Type B pancreatic cell (in vitro differentiated cells): ENCODE results near the gene SST. TPM values are rescaled to one million over a fixed set of nuclear protein-coding genes. Genes with fewer than 3 reads are reported as not detected.

Source experiments
- DNase-seq: peaks from one replicate; pipeline ENCODE4 v3.0.0; 2021; ENCODE audit warnings: mixed read lengths; ENCODE audit not compliant: unreplicated experiment; ENCODE audit errors: extremely low spot score
- H3K27ac Mint-ChIP-seq: 2 replicates; pipeline ENCODE4 v1.8.0; 2021; ENCODE audit warnings: mild to moderate bottlenecking, mixed read lengths
- H3K27me3 Mint-ChIP-seq: 2 replicates; pipeline ENCODE4 v1.8.0; 2021; ENCODE audit warnings: mixed read lengths
- H3K36me3 Mint-ChIP-seq: 2 replicates; pipeline ENCODE4 v1.8.0; 2021; ENCODE audit warnings: mixed read lengths
- H3K4me1 Mint-ChIP-seq: one replicate; pipeline ENCODE4 v1.8.0; 2021; ENCODE audit warnings: mixed read lengths; ENCODE audit not compliant: unreplicated experiment
- H3K4me3 Mint-ChIP-seq: 2 replicates; pipeline ENCODE4 v1.8.0; 2021; ENCODE audit warnings: mild to moderate bottlenecking, mixed read lengths
- H3K9me3 Mint-ChIP-seq: 2 replicates; pipeline ENCODE4 v1.8.0; 2021; ENCODE audit warnings: mixed read lengths
- total RNA-seq: library from RNA; stranded (reverse); gene quantifications from 2 replicates; pipeline ENCODE4 v1.2.1, GENCODE V29; 2021; ENCODE audit warnings: low replicate concordance
- TF ChIP-seq, protein P1 (sequence below): fragments of 200-600 bp; sonication (generic); conservative IDR thresholded peaks from 2 replicates; pipeline ENCODE4 v1.5.0; 2021; ENCODE audit warnings: antibody characterized with exemption, mild to moderate bottlenecking

The SST gene
- total RNA-seq, 1 donor from 2014 or later, result 667 TPM

- TF ChIP-seq, protein P1, sequence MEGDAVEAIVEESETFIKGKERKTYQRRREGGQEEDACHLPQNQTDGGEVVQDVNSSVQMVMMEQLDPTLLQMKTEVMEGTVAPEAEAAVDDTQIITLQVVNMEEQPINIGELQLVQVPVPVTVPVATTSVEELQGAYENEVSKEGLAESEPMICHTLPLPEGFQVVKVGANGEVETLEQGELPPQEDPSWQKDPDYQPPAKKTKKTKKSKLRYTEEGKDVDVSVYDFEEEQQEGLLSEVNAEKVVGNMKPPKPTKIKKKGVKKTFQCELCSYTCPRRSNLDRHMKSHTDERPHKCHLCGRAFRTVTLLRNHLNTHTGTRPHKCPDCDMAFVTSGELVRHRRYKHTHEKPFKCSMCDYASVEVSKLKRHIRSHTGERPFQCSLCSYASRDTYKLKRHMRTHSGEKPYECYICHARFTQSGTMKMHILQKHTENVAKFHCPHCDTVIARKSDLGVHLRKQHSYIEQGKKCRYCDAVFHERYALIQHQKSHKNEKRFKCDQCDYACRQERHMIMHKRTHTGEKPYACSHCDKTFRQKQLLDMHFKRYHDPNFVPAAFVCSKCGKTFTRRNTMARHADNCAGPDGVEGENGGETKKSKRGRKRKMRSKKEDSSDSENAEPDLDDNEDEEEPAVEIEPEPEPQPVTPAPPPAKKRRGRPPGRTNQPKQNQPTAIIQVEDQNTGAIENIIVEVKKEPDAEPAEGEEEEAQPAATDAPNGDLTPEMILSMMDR, result no peak
- Mint-ChIP-seq H3K4me1 (no peaks in the 10 kb centered on the region), H3K36me3 (no peaks in the 10 kb centered on the region), H3K9me3 (peaks cover 3% of the 10 kb centered on the region), H3K4me3 (no peak overlapping the region), H3K27me3 (peaks cover 30% of the 10 kb centered on the region), H3K27ac (no peak overlapping the region)
- DNase-seq, result no peak
Observed at GRCh38 chr3:187640569-187641059, 29.6 kb downstream of the SST start.

- Mint-ChIP-seq H3K9me3 (peaks cover 3% of the 10 kb centered on the region), H3K27ac (no peak overlapping the region), H3K4me3 (no peak overlapping the region), H3K36me3 (no peaks in the 10 kb centered on the region), H3K27me3 (peaks cover 30% of the 10 kb centered on the region), H3K4me1 (no peaks in the 10 kb centered on the region)
- TF ChIP-seq, protein P1, result no peak
- DNase-seq, result no peak
Observed at GRCh38 chr3:187639927-187640568, 30.1 kb downstream of the SST start.

DNA sequence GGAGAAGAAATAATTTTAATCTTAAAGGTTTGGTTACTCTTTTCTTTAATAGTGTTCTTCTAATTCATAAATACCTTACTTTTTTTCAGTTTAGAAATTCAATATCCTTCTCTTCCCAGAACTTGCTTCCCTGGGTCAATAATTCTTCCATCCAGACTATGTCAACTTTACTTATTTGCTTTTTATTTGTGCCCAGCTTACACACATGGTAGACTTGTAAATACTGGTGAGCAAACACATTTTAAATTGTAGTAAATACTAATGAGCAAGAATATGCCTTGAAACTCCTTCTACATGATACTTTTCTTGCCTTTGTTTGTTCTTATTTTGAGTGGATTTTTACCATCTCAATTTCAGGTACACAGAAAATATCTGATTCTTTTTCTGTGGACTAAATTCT, 33.7 kb downstream of the SST start:
- H3K27me3 Mint-ChIP-seq, result peaks cover 19% of the 10 kb centered on the region
- DNase-seq, result no peak
- H3K4me3 Mint-ChIP-seq, result no peak overlapping the region
- TF ChIP-seq, protein P1, result no peak
- H3K36me3 Mint-ChIP-seq, result no peaks in the 10 kb centered on the region
- H3K4me1 Mint-ChIP-seq, result no peaks in the 10 kb centered on the region
- H3K27ac Mint-ChIP-seq, result no peak overlapping the region
- peaks cover 3% of the 10 kb centered on the region for H3K9me3 Mint-ChIP-seq

GRCh38 chr3:187630404-187630803, 39.8 kb downstream of the SST start:
- no peak overlapping the region for H3K27ac Mint-ChIP-seq
- no peaks in the 10 kb centered on the region for H3K36me3 Mint-ChIP-seq
- TF ChIP-seq, protein P1, result no peak
- H3K9me3 Mint-ChIP-seq, result no peaks in the 10 kb centered on the region
- H3K4me3 Mint-ChIP-seq, result no peak overlapping the region
- peaks cover 6% of the 10 kb centered on the region for H3K27me3 Mint-ChIP-seq
- peaks cover 5% of the 10 kb centered on the region for H3K4me1 Mint-ChIP-seq
- no peak for DNase-seq

GRCh38 chr3:187629711-187630110, 40.5 kb downstream of the SST start:
- no peak overlapping the region for H3K4me3 Mint-ChIP-seq
- no peaks in the 10 kb centered on the region for H3K9me3 Mint-ChIP-seq
- no peak overlapping the region for H3K27ac Mint-ChIP-seq
- H3K36me3 Mint-ChIP-seq, result no peaks in the 10 kb centered on the region
- H3K27me3 Mint-ChIP-seq, result peaks cover 6% of the 10 kb centered on the region
- peaks cover 5% of the 10 kb centered on the region for H3K4me1 Mint-ChIP-seq
- no peak for DNase-seq
- TF ChIP-seq, protein P1, result no peak

DNA sequence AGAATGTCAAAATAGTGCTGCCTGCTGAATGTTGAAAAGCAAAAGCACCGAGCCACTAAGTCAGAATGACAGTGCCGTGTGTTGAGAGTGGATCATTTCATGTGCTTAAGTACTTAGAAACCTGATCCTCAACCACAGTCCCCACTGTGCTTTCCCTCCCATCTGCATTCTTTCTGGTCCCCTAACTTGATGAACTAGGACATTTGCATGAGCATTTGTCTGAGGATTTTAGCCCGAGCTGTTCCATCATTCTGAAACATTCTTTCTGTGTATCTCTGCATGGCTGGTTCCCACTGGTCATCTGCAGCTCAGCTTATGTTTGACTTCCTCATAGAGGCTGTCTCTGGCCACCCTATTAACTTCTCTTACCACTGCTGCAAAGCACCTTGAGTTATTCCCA, 42.0 kb downstream of the SST start:
- Mint-ChIP-seq H3K4me3 (no peak overlapping the region), H3K36me3 (no peaks in the 10 kb centered on the region), H3K9me3 (no peaks in the 10 kb centered on the region), H3K4me1 (peaks cover 5% of the 10 kb centered on the region), H3K27me3 (peaks cover 11% of the 10 kb centered on the region), H3K27ac (no peak overlapping the region)
- DNase-seq, result no peak
- TF ChIP-seq, protein P1, result no peak
